Measurements from ENCODE around the gene HIPK2. TPM values are rescaled to one million over a fixed set of nuclear protein-coding genes. Genes with fewer than 3 reads are reported as not detected.
A peak's percentile ranks its signal among the peaks of the same experiment; 100 is the strongest.

The HIPK2 gene
- total RNA-seq, 1 donor from 2014 or later: 65.2 TPM

DNA sequence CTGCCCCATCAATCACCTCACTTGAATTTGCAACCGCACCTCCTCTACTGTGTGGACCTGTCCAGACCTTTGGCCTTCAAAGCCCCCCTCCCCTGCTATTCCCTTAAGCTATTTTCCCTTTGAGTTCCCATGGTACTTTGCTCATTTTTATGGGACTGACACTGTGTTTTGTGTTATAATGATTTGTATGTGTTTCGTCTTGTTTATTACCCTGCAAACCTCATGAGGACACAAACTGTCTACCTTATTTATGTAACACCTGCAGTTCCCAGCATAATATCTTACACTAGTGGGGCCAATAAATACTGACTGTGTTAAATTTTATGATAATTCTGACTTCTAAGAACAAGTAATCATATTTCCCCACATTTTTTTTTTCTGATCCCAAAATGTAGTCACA is 183.7 kb downstream of the HIPK2 start:
- ATAC-seq (no peak), DNase-seq (ENCODE audit: low spot score) (no peak)
- intact Hi-C loops (cut with DNase I): no loop called here

GRCh38 chr7:139592801-139593461 is 184.9 kb downstream of the HIPK2 start:
- intact Hi-C loops (cut with DNase I): no loop called here
- DNase-seq (ENCODE audit: low spot score) (no peak), ATAC-seq (no peak)

GRCh38 chr7:139591550-139592195 is 186.1 kb downstream of the HIPK2 start:
- intact Hi-C loops (cut with DNase I): no loop called here
- DNase-seq (ENCODE audit: low spot score) (no peak), ATAC-seq (no peak)

DNA sequence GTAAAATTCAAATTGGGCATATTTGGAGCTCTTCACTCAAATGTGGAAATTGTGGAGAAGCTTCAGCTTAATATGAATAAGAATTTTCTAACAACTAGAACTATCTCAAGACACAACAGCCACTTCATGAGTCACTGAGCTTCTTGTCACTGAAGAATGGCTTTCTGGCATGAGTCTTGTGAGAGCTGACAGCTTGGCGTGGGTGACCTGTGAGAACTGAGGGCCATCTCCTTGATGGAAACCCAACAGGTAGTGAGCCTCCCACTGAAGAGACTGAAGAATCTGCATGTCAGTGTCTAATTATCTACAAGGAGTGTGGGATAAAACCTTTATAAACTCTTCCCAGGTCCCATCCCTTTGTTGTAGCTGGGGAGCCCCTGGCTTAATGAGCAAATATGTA is 188.3 kb downstream of the HIPK2 start:
- intact Hi-C loops (cut with DNase I): no loop called here
- DNase-seq (ENCODE audit: low spot score): no peak
- no peak for ATAC-seq

- ATAC-seq (peak; percentile 57), DNase-seq (ENCODE audit: low spot score) (no peak)
- intact Hi-C loops (cut with DNase I): no loop called here
Observed at GRCh38 chr7:139588632-139589031, 189.2 kb downstream of the HIPK2 start.

DNA sequence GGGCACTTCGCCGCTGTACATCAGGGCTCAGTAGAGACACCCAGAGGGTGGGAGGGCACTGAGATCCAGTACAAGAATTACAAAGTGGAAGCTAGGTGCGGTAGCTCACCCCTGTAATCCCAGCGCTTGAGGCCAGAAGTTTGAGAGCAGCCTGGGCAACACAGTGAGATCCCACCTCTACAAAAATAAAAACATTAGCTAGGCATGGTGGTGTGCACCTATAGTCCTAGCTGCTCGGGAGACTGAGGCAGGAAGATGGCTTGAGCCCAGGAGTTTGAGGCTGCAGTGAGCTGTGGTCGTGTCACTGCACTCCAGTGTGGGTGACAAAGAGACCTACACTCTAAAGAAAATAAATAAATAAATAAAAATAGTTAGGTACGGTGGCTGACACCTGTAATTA is 190.3 kb downstream of the HIPK2 start:
- ATAC-seq (no peak), DNase-seq (ENCODE audit: low spot score) (no peak)
- intact Hi-C loops (cut with DNase I): no loop called here

- ATAC-seq (no peak), DNase-seq (ENCODE audit: low spot score) (no peak)
- intact Hi-C loops (cut with DNase I): no loop called here
Observed at GRCh38 chr7:139586286-139586685, 191.5 kb downstream of the HIPK2 start.

GRCh38 chr7:139585042-139585441 is 192.8 kb downstream of the HIPK2 start:
- intact Hi-C loops (cut with DNase I): no loop called here
- no peak for DNase-seq (ENCODE audit: low spot score)
- no peak for ATAC-seq

GRCh38 chr7:139583826-139584553 is 193.8 kb downstream of the HIPK2 start:
- intact Hi-C loops (cut with DNase I): no loop called here
- ATAC-seq (no peak), DNase-seq (ENCODE audit: low spot score) (peak; percentile 23)

DNA sequence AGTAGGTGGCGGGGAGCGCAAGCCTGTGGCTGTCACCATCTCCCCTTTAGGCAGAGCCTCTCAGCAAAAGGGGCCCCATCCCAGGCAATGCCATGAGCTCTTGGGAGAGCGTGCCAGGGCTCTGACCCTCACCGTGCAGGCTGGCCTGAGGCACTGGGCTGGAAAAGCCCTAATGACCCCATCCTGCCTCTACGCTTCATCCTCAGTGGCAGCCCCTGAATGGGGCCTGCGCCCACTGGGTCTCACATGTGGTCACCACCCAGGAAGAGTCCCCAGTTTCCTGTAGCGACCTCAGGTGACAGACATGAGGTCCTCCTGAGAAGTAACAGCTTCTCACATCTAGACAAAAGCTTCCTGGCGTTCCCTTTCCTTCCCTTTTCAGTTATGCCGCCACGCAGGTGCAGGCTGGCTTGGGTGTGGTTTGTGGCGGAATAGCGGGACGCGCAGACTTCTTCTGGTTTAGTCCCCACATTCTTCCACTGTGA is 195.1 kb downstream of the HIPK2 start:
- ATAC-seq (no peak), DNase-seq (ENCODE audit: low spot score) (no peak)
- intact Hi-C loops (cut with DNase I): no loop called here

DNA sequence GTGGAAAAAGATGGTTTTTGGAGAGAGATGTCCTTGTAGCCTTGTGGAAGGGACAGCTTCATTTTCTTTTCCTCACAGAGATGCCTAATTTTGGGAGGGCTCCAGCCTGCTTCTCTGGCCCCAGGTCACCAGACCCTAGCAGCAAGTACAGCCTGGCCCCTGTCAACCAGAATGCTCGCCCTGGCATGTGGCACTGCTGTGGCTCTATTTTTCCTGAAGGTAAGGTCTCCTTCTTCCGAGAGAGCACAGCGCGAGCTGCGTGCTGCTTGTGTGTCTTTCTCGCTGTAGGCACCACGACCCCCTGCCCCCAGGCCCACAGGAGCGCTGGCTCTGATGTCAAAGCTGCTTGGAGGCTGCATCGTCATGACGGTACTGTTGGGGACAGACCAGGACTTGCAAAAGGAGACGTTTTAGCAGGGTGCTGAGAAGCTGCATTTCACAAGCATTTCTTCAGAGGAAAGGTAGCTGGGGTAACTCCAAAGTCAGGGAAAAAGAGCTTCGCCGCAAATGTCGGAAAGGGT is 195.6 kb downstream of the HIPK2 start:
- no peak for DNase-seq (ENCODE audit: low spot score)
- no peak for ATAC-seq
- intact Hi-C loops (cut with DNase I): no loop called here

DNA sequence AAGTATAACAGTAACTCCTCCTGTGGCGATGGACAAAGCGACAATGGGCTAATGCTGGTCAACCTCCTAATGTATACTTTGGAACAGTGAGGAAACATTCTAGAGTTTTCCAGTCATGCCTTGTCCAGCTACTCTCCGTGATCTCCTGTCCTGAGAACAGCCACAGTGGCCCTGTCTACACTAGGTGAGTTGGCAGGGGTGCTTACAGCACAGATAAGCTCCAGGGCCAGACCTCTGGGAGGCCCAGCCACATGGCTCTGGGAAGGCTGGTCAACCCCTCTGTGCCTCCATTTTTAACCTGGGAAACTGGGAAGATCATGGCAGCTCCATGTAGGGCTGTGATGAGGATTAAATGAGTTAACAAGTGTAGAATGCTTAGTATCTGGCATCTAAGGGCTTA is 197.4 kb downstream of the HIPK2 start:
- ATAC-seq (no peak), DNase-seq (ENCODE audit: low spot score) (no peak)
- intact Hi-C loops (cut with DNase I): no loop called here

DNA sequence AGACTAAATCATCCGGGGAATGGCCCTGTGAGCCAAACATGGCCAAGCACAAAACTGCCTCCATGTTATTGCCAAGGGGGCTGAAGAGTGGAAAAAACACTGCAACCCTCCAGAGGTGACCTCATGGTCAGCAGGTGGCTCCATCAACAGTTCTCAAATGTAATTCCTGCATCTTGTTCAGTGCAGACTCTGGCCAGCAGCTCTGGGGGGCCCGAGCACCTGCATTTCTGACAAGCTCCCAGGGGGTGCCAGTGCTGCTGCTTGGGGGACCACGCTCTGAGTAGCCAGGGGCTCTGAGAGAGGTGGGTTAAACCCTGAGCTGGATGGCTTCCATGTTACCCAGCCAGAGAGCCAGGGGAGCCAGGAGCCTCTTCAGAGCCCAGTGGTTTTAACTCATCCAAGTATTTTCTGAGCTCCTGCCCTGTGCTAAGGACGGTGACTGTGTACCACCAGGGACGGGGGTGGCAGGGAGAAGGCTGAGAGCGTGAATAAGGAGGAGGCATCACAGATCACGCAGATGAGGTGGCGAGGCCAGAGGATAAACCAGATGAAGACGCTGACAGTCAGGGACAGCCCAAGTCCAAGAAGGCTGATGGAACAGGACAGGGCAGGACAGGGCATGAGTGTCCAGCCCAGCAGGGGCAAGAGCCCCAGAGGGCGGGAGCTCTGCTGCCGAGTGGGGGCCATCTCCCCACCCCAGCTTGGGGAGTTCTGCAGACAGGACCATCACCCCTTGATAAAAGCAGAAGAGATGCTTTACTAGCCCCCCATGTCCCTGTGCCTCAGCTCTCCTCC is 201.4 kb downstream of the HIPK2 start:
- ATAC-seq: no peak
- intact Hi-C loops (cut with DNase I): no loop called here
- DNase-seq (ENCODE audit: low spot score): no peak

DNA sequence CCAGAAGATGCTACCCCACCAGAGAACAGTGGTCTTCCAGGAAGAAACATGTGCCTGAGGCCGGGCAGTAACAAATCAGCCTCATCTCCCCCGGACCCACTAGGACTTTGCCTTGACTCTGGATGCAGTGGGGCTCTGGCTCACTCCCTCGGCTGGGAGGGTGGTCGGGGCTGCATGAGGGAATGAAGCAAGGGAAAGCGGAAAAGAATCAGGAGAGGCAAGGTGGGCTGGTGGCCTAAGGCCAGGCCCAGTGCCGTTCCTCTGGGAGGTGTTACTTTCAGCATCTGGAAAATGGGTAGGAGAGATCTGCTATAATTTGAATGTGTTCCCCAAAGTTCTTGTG is 202.5 kb downstream of the HIPK2 start:
- intact Hi-C loops (cut with DNase I): no loop called here
- no peak for ATAC-seq
- DNase-seq (ENCODE audit: low spot score): no peak

GRCh38 chr7:139574618-139575337 is 203.0 kb downstream of the HIPK2 start:
- no peak for ATAC-seq

GRCh38 chr7:139573871-139574270 is 203.9 kb downstream of the HIPK2 start:
- DNase-seq (ENCODE audit: low spot score) (no peak), ATAC-seq (no peak)
- intact Hi-C loops (cut with DNase I): no loop called here

More at GRCh38 chr7:139574618-139575337, 203.0 kb downstream of the HIPK2 start:
- intact Hi-C loops (cut with DNase I): no loop called here
- no peak for DNase-seq (ENCODE audit: low spot score)

DNA sequence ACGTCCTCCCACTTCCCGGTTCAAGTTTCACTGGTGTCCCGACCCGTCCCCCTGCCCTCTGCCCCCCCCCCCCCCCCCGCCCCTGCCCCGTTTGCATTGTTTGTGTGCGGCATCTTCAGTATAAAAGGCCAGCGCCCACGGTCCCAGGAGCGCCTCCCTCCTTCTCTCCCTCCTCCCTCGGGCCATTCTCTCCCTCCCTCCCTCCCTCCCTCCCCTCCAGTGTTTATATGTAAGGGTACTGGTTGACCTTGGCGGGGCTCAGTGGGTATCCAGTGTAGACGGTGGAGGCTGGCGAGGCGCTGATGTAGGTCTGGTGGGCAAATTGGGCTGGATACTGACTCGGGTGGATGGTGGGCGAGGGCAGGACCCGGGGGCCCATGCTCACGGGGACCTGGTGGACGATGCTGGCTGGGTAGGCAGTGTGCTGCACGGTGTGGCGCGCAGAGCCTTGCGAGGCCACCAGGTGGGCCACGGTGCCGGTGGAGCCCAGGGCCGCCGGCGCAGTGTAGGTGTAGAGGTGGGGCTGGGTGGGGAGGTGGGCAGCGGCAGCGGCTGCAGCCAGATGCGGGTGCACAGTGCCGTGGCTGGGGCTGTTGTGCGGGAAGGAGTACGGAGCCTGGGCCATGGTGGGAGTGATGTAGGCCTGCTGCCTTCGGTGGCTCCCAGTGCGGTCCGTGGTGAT is 205.0 kb downstream of the HIPK2 start:
- intact Hi-C loops (cut with DNase I): no loop called here
- no peak for ATAC-seq
- DNase-seq (ENCODE audit: low spot score): no peak

DNA sequence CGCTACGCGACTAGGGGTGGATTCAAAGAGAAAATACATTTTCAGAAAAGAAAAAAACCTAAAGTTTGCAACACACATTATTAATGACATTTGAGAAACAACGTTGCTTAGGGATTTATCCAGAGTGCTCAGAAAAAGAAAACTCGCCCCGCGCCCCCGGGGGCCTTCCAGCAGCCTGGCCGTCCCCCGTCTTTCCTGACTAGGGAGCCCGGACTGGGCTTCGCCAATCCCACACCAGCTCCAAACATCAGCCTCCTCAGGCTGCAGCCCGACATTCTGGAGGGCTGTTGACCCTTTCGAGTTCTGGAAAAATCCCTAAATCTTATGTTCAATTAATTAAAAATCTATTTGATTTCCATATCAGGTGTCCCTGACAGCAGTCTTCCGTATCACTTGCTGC is 205.7 kb downstream of the HIPK2 start:
- intact Hi-C loops (cut with DNase I): no loop called here
- no peak for DNase-seq (ENCODE audit: low spot score)

More for the DNA sequence above, 205.7 kb downstream of the HIPK2 start:
- ATAC-seq: no peak
